ENCODE data around the gene ITGB2. TPM values are rescaled to one million over a fixed set of nuclear protein-coding genes. Genes with fewer than 3 reads are reported as not detected.
A peak's percentile ranks its signal among the peaks of the same experiment; 100 is the strongest.

The ITGB2 gene
- total RNA-seq, 2 donors from 2014 or later: 161 to 166 TPM

DNA sequence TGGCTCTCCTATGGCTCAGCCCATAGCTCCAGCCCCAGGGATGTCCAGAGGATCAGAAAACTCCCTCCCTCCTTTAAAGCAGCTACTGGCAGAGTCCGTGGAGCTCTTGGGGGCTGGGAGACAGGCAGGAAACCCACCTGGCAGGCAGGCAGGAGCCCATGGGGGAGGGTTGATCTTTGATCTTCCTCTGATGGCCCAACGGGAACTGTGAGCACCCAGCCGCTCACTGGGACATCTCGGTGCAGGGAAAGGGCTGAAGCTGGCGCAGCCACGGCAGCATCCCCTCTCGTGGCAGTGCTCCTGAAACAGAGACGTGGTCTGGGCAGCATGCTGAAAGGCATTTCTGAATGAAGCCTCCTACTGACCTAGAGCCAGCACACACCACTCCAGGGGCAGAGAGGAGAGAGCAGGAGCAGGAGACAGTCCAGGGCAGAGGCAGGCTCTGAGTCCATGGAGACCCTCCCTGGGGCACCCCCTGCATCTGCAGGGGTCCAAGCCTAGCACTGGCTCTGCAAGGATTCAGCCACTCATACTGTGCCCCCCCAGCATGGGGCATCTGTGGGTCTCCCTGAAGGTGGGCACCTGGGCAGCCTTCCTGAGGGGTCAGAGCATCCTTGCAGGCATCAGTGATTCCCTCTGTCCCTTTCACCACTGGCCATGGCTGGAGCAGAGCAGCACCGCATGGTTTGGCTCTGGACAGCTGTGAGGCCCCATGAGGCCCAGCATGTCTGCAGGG, 14.3 kb upstream of the ITGB2 start:
- Histone ChIP-seq H3K36me3 (no peaks in the 10 kb centered on the region), H3K27ac (no peak overlapping the region), H3K4me3 (no peak overlapping the region), H3K9me3 (no peaks in the 10 kb centered on the region), H3K27me3 (replicated peaks; ENCODE audit: insufficient read depth) (peaks cover 11% of the 10 kb centered on the region), H3K4me1 (ENCODE audit: control insufficient read depth in 1 of 2, low read depth in 2 of 2) (peaks cover 17 to 32% of the 10 kb centered on the region in 2 donors)
- DNase-seq (ENCODE audit: low spot score) (no peak), ATAC-seq (ENCODE audit: insufficient number of reproducible peaks, low FRiP score, low read depth) (no peak)
- TF ChIP-seq, protein P1, sequence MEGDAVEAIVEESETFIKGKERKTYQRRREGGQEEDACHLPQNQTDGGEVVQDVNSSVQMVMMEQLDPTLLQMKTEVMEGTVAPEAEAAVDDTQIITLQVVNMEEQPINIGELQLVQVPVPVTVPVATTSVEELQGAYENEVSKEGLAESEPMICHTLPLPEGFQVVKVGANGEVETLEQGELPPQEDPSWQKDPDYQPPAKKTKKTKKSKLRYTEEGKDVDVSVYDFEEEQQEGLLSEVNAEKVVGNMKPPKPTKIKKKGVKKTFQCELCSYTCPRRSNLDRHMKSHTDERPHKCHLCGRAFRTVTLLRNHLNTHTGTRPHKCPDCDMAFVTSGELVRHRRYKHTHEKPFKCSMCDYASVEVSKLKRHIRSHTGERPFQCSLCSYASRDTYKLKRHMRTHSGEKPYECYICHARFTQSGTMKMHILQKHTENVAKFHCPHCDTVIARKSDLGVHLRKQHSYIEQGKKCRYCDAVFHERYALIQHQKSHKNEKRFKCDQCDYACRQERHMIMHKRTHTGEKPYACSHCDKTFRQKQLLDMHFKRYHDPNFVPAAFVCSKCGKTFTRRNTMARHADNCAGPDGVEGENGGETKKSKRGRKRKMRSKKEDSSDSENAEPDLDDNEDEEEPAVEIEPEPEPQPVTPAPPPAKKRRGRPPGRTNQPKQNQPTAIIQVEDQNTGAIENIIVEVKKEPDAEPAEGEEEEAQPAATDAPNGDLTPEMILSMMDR (IDR thresholded peaks at IDR 0.05): no peak

DNA sequence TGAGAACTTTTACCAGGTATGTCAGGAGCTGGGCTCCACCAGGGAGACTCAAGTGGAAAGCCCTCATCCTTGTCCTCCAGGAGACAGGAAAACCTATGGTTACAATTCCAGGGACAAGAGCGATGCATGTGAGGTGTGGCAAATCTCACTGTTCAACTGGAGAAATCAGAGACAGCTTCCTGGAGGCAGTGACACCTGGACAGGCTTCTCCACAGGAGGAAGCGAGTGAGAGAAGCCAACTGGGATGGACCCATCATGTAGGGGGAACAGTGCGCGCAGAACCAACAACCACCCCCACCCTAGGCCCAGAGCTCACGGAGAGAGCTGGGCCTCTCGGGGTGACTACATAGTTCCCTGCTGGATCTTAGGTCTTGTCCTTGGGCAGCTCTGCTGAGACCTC, 13.6 kb upstream of the ITGB2 start:
- TF ChIP-seq, protein P1 (IDR thresholded peaks at IDR 0.05): no peak
- H3K4me1 ChIP-seq (ENCODE audit: control insufficient read depth in 1 of 2, low read depth in 2 of 2): peaks cover 16 to 30% of the 10 kb centered on the region in 2 donors
- no peaks in the 10 kb centered on the region for H3K9me3 ChIP-seq
- DNase-seq (ENCODE audit: low spot score) (no peak), ATAC-seq (ENCODE audit: insufficient number of reproducible peaks, low FRiP score, low read depth) (no peak)
- no peak overlapping the region for H3K27ac ChIP-seq
- no peaks in the 10 kb centered on the region for H3K36me3 ChIP-seq
- no peak overlapping the region for H3K4me3 ChIP-seq
- peaks cover 11% of the 10 kb centered on the region for H3K27me3 ChIP-seq (replicated peaks; ENCODE audit: insufficient read depth)

DNA sequence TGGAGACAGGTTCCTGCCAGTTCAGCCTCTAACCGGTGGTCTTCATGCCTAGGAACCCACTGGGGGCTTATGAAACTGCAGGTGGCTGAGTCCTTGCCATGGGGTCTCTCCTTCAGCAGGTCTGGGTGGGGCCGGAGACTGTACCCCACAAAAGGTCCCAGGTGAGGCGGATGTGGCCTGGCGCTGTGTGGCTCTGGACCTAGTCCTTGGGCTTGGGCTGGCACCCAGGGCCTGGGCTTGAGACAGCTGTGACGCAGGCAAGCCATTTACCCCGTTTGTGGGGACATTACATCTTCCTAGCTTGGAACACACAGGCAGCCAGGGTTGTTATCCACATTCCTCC, 13.2 kb upstream of the ITGB2 start:
- Histone ChIP-seq H3K27ac (no peak overlapping the region), H3K27me3 (replicated peaks; ENCODE audit: insufficient read depth) (peaks cover 11% of the 10 kb centered on the region), H3K4me3 (no peak overlapping the region), H3K36me3 (no peaks in the 10 kb centered on the region), H3K9me3 (no peaks in the 10 kb centered on the region), H3K4me1 (ENCODE audit: control insufficient read depth in 1 of 2, low read depth in 2 of 2) (peaks cover 13 to 26% of the 10 kb centered on the region in 2 donors)
- TF ChIP-seq, protein P1 (IDR thresholded peaks at IDR 0.05): no peak
- ATAC-seq (ENCODE audit: insufficient number of reproducible peaks, low FRiP score, low read depth) (no peak), DNase-seq (ENCODE audit: low spot score) (no peak)

DNA sequence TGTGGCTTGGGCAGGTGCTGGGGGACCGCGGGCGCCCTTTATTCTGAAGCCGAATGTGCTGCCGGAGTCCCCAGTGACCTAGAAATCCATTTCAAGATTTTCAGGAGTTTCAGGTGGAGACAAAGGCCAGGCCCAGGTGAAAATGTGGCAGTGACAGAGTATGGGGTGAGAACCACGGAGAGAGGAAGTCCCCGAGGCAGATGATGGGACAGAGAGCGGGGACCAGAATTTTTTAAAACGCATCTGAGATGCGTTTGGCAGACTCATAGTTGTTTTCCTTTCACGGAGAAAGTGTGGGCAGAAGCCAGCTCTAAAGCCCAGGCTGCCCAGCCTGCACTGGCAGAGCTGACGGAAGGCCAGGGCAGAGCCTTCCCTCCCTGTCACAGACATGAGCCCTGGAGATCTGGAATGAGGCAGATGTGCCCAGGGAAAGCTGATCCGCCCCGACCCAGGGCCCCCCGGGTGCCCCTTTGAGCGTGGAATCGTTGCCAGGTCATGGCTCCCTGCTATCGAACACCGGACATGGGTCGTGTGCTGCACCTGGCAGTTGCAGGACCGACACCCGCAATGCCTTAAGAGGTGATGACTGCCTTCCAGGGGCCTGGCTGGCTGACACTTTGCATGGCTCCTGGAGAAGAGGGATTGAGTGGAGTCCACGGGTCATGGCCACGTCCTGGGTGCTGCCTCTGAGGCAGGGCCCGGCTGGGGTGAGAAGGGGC, 12.7 kb upstream of the ITGB2 start:
- Histone ChIP-seq H3K27me3 (replicated peaks; ENCODE audit: insufficient read depth) (peaks cover 11% of the 10 kb centered on the region), H3K4me3 (peak overlapping the region; percentile 66), H3K9me3 (no peaks in the 10 kb centered on the region), H3K27ac (peak overlapping the region in 1 of 2 donors; percentile 27), H3K4me1 (ENCODE audit: control insufficient read depth in 1 of 2, low read depth in 2 of 2) (peaks cover 13 to 26% of the 10 kb centered on the region in 2 donors), H3K36me3 (no peaks in the 10 kb centered on the region)
- TF ChIP-seq, protein P1 (IDR thresholded peaks at IDR 0.05): no peak
- no peak for DNase-seq (ENCODE audit: low spot score)
- ATAC-seq (ENCODE audit: insufficient number of reproducible peaks, low FRiP score, low read depth): no peak

DNA sequence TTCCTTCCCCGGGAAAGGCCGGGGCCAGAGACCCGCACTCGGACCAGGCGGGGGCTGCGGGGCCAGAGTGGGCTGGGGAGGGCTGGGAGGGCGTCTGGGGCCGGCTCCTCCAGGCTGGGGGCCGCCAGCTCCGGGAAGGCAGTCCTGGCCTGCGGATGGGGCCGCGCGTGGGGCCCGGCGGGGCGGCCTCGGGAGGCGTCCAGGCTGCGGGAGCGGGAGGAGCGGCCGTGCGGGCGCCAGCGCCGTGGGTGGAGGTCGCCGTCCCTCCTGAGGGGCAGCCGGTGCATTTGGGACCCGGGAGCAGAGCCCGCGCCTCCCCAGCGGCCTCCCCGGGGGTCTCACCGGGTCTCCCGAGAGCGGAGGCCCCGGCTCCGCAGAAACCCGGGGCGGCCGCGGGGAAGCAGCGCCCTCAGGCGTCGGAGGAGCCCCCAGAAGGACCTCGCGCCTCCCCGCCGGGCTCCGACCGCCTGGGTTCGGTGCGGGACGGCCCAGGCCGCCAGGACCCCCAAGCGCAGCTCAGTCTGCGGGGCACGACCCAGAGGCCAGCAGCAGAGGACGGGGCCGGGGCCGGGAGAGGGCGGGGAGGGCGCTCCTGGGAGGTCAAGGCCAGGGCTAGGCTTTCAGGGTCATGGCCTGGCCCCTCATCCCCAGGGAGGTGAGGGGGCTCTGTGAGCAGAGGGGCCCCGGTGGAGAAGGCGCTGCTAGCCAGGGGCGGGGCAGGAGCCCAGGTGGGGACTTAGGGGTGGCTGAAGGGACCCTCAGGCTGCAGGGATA, 11.9 kb upstream of the ITGB2 start:
- H3K4me3 ChIP-seq: peak overlapping the region; percentile 66
- TF ChIP-seq, protein P1 (IDR thresholded peaks at IDR 0.05): peak; percentile 39
- H3K36me3 ChIP-seq: no peaks in the 10 kb centered on the region
- peak overlapping the region in 1 of 2 donors; percentile 27 for H3K27ac ChIP-seq
- no peak for ATAC-seq (ENCODE audit: insufficient number of reproducible peaks, low FRiP score, low read depth)
- DNase-seq (ENCODE audit: low spot score): no peak
- no peaks in the 10 kb centered on the region for H3K9me3 ChIP-seq
- H3K4me1 ChIP-seq (ENCODE audit: control insufficient read depth in 1 of 2, low read depth in 2 of 2): peaks cover 21 to 31% of the 10 kb centered on the region in 2 donors
- H3K27me3 ChIP-seq (replicated peaks; ENCODE audit: insufficient read depth): peaks cover 11% of the 10 kb centered on the region
